WERI-Rb-1 (cell line): ENCODE measurements around the gene ING3.
A peak's percentile ranks its signal among the peaks of the same experiment; 100 is the strongest.

Experiments used
- DNase-seq: peaks from one replicate; pipeline ENCODE4 v3.0.0-alpha.2; 2020
- H3K27ac ChIP-seq: fragments of 250-450 bp; sonication (Bioruptor Pico); 2 replicates; pipeline ENCODE4 v1.5.1; 2020; ENCODE audit warnings: mild to moderate bottlenecking, moderate library complexity
- H3K27me3 ChIP-seq: fragments of 250-450 bp; sonication (Bioruptor Pico); 2 replicates; pipeline ENCODE4 v1.5.1; 2021; ENCODE audit warnings: mild to moderate bottlenecking, low read depth, moderate library complexity; ENCODE audit not compliant: insufficient read depth, severe bottlenecking
- H3K36me3 ChIP-seq: fragments of 250-450 bp; sonication (Bioruptor Pico); 2 replicates; pipeline ENCODE4 v1.5.1; 2020; ENCODE audit warnings: mild to moderate bottlenecking, moderate library complexity
- H3K4me3 ChIP-seq: 2 replicates; pipeline ENCODE4 v1.5.1; 2011; ENCODE audit warnings: low read depth, mild to moderate bottlenecking, control low read depth, low read length
- H3K9me3 ChIP-seq: fragments of 250-450 bp; sonication (Bioruptor Pico); 2 replicates; pipeline ENCODE4 v1.5.1; 2021; ENCODE audit warnings: mild to moderate bottlenecking, moderate library complexity; ENCODE audit not compliant: severe bottlenecking
- TF ChIP-seq, protein P1 (sequence below): IDR thresholded peaks from 2 replicates; pipeline ENCODE4 v1.5.1; 2011; ENCODE audit warnings: low read depth, mild to moderate bottlenecking, control low read depth, inconsistent platforms, low read length

ING3 gene

GRCh38 chr7:120951309-120951699 lies 727 bp downstream of the ING3 start:
- H3K9me3 ChIP-seq, result no peaks in the 10 kb centered on the region
- H3K27me3 ChIP-seq, result no peaks in the 10 kb centered on the region
- DNase-seq, result no peak
- TF ChIP-seq, protein P1, sequence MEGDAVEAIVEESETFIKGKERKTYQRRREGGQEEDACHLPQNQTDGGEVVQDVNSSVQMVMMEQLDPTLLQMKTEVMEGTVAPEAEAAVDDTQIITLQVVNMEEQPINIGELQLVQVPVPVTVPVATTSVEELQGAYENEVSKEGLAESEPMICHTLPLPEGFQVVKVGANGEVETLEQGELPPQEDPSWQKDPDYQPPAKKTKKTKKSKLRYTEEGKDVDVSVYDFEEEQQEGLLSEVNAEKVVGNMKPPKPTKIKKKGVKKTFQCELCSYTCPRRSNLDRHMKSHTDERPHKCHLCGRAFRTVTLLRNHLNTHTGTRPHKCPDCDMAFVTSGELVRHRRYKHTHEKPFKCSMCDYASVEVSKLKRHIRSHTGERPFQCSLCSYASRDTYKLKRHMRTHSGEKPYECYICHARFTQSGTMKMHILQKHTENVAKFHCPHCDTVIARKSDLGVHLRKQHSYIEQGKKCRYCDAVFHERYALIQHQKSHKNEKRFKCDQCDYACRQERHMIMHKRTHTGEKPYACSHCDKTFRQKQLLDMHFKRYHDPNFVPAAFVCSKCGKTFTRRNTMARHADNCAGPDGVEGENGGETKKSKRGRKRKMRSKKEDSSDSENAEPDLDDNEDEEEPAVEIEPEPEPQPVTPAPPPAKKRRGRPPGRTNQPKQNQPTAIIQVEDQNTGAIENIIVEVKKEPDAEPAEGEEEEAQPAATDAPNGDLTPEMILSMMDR, result no peak
- H3K27ac ChIP-seq, result peak overlapping the region; percentile 99; the same call in 1 of the 2 replicates
- H3K36me3 ChIP-seq, result peaks cover 34% of the 10 kb centered on the region
- H3K4me3 ChIP-seq, result peak overlapping the region; percentile 61

DNA sequence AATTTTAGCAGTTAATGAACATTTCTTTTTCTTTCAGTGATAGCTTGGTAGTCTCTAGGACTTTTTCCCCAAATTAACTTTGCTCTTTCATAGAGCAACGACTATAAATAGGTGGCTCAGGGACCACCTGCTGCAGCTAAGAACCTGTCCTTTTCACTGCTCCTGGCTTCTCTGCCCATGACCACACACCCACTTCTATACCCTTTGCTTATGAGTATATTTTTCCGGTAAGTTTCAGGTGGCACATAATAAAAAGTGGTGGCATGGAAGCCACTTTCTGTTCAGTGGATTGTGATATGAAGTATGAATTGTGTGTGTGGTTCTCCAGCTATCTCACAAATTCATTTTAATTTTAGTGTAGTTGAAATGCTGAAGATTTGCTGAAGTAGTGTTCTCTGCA lies 1.2 kb downstream of the ING3 start:
- TF ChIP-seq, protein P1, result no peak
- no peaks in the 10 kb centered on the region for H3K27me3 ChIP-seq
- H3K36me3 ChIP-seq, result peaks cover 36% of the 10 kb centered on the region
- no peaks in the 10 kb centered on the region for H3K9me3 ChIP-seq
- no peak for DNase-seq
- H3K27ac ChIP-seq, result no peak overlapping the region
- peak overlapping the region; percentile 61 for H3K4me3 ChIP-seq

- Histone ChIP-seq H3K27ac (no peak overlapping the region), H3K36me3 (peaks cover 36% of the 10 kb centered on the region), H3K9me3 (no peaks in the 10 kb centered on the region), H3K4me3 (no peak overlapping the region), H3K27me3 (no peaks in the 10 kb centered on the region)
- TF ChIP-seq, protein P1, result no peak
- DNase-seq, result no peak
Observed at GRCh38 chr7:120955577-120956149, 5.1 kb downstream of the ING3 start.

DNA sequence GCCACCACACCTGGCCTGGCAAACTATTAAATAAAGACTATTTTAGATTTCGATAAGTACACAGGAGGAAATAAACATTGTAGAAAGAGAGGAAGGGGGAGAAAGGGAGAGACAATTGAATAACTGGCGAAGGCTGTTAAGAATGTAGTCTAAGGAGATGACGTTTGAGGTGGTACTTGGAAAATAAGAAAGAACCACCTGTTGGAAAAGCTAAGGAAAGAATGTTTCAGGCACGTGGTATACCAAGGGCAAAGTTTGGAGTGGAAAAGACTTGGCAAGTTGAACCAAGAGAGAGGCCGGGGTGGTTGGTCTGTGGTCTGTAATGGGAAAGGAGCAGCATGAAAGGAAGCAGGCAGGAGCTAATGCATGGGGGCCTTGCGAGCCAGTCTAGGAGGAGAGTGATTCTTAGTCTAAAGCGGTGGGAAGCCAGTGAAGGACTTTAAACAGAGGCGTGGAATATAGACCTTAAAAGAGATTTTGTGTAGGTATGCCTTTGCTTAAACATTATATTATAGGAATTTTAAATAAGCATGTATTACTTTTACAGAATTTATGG lies 9.4 kb downstream of the ING3 start:
- H3K27ac ChIP-seq, result no peak overlapping the region
- TF ChIP-seq, protein P1, result no peak
- peaks cover 19% of the 10 kb centered on the region for H3K36me3 ChIP-seq
- no peaks in the 10 kb centered on the region for H3K27me3 ChIP-seq
- no peak overlapping the region for H3K4me3 ChIP-seq
- no peaks in the 10 kb centered on the region for H3K9me3 ChIP-seq
- no peak for DNase-seq

DNA sequence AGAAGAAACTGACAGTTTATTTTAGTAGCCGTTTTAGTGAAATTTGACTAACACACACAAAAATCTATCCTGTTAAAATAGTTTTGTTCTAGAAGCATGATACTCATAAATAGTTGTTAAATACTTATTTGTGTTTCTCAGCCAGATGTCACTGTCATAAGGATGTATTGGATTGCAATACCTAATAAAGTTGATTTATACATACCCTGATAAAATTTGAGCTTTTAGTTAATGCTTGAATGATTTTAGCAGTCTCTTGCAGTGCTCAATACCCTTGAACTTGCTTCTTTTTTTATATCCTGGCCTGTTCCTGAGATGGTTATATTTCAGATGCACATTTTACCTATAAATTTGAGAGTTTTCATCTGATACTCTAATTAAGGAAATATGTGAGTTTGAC lies 10.1 kb downstream of the ING3 start:
- no peak for DNase-seq
- TF ChIP-seq, protein P1, result no peak
- Histone ChIP-seq H3K36me3 (peaks cover 15% of the 10 kb centered on the region), H3K27ac (no peak overlapping the region), H3K27me3 (no peaks in the 10 kb centered on the region), H3K9me3 (no peaks in the 10 kb centered on the region), H3K4me3 (no peak overlapping the region)
